IMR-90 (cell line): ENCODE data around the gene HLA-DPA1. TPM values are rescaled to one million over a fixed set of nuclear protein-coding genes. Genes with fewer than 3 reads are reported as not detected.

Source experiments
- ATAC-seq: fragments of 200-7000 bp; cut with Tn5 transposase; 2 replicates; pipeline ENCODE4 v1.9.1; 2020; ENCODE audit warnings: low read depth, mild to moderate bottlenecking, moderate library complexity
- BruUV-seq: library from RNA; stranded (reverse); fragments of 400-500 nt; replicated peaks from 2 replicates; lab custom pipeline; 2021; lab: Mats Ljungman, UMichigan
- CTCF ChIA-PET: fragments of 300-600 bp; formaldehyde crosslinking; extraction: SDS; loops from one replicate; lab custom pipeline; 2021; ENCODE audit warnings: antibody characterized with exemption; lab: Yijun Ruan, JAX
- POLR2A ChIA-PET: fragments of 300-600 bp; sonication (Branson Sonifier 250); formaldehyde crosslinking; loops from one replicate; lab custom pipeline; 2022; ENCODE audit warnings: antibody characterized with exemption; ENCODE audit not compliant: unreplicated experiment; lab: Charles Lee
- DNase-seq: peaks from one replicate; pipeline ENCODE4 v3.0.0; 2013
- H2AFZ ChIP-seq: replicated peaks from 2 replicates; pipeline ENCODE3; 2013; ENCODE audit warnings: low read length, mild to moderate bottlenecking; ENCODE audit not compliant: poor library complexity
- H2AK5ac ChIP-seq: 2 replicates; pipeline ENCODE4 v1.6.1; 2013; ENCODE audit warnings: low read depth, low read length, inconsistent platforms
- H2AK9ac ChIP-seq: replicated peaks from 2 replicates; pipeline ENCODE3; 2013; ENCODE audit warnings: mild to moderate bottlenecking, low read depth, low read length, moderate library complexity; ENCODE audit not compliant: poor library complexity
- H2BK120ac ChIP-seq: 2 replicates; pipeline ENCODE4 v1.6.1; 2013; ENCODE audit warnings: low read depth, low read length, inconsistent platforms
- H2BK15ac ChIP-seq: 3 replicates; pipeline ENCODE4 v1.6.1; 2013; ENCODE audit warnings: low read depth, low read length, inconsistent platforms
- H2BK20ac ChIP-seq: 2 replicates; pipeline ENCODE4 v1.6.1; 2013; ENCODE audit warnings: low read depth, mild to moderate bottlenecking, inconsistent platforms, low read length, moderate library complexity
- H2BK5ac ChIP-seq: 2 replicates; pipeline ENCODE4 v1.6.1; 2013; ENCODE audit warnings: mild to moderate bottlenecking, low read depth, low read length, inconsistent platforms; ENCODE audit not compliant: poor library complexity, severe bottlenecking
- H3K14ac ChIP-seq: replicated peaks from 2 replicates; pipeline ENCODE4 v1.6.1; 2013; ENCODE audit warnings: low read depth, low read length, inconsistent platforms
- H3K18ac ChIP-seq: 2 replicates; pipeline ENCODE4 v1.6.1; 2013; ENCODE audit warnings: low read depth, low read length, control low read depth
- H3K23ac ChIP-seq: 2 replicates; pipeline ENCODE4 v1.6.1; 2013; ENCODE audit warnings: low read depth, low read length, inconsistent platforms
- H3K27ac ChIP-seq: 2 replicates; pipeline ENCODE4 v1.5.1; 2013; ENCODE audit warnings: mild to moderate bottlenecking, control low read depth, low read length; ENCODE audit not compliant: insufficient read depth
- H3K27me3 ChIP-seq: 2 replicates; pipeline ENCODE4 v1.6.1; 2013; ENCODE audit warnings: low read length; ENCODE audit not compliant: control insufficient read depth, insufficient read depth
- H3K36me3 ChIP-seq: 2 replicates; pipeline ENCODE4 v1.6.1; 2013; ENCODE audit warnings: low read length, mixed read lengths; ENCODE audit not compliant: control insufficient read depth, insufficient read depth
- H3K4ac ChIP-seq: 2 replicates; pipeline ENCODE4 v1.6.1; 2013; ENCODE audit warnings: low read depth, low read length, inconsistent platforms
- H3K4me1 ChIP-seq: 2 replicates; pipeline ENCODE4 v1.6.1; 2013; ENCODE audit warnings: low read length, mixed read lengths; ENCODE audit not compliant: control insufficient read depth, insufficient read depth
- H3K4me2 ChIP-seq: 2 replicates; pipeline ENCODE4 v1.6.1; 2013; ENCODE audit warnings: low read depth, mild to moderate bottlenecking, control low read depth, low read length, moderate library complexity
- H3K4me3 ChIP-seq: 2 replicates; pipeline ENCODE4 v1.5.1; 2013; ENCODE audit warnings: low read depth, mild to moderate bottlenecking, control low read depth, low read length, moderate library complexity; ENCODE audit not compliant: insufficient read depth
- H3K56ac ChIP-seq: 2 replicates; pipeline ENCODE4 v1.6.1; 2013; ENCODE audit warnings: low read length, inconsistent platforms; ENCODE audit not compliant: insufficient read depth; ENCODE audit errors: extremely low read depth
- H3K79me1 ChIP-seq, 2 experiments: 2 replicates each; pipeline ENCODE4 v1.6.1; 2013; ENCODE audit warnings: low read length in 2 of 2, inconsistent platforms in 1 of 2, low read depth in 1 of 2
- H3K9ac ChIP-seq: 2 replicates; pipeline ENCODE4 v1.6.1; 2013; ENCODE audit warnings: low read depth, low read length, control low read depth
- H3K9me1 ChIP-seq: 2 replicates; pipeline ENCODE4 v1.6.1; 2013; ENCODE audit warnings: low read length, inconsistent platforms; ENCODE audit not compliant: insufficient read depth
- H3K9me3 ChIP-seq: 2 replicates; pipeline ENCODE4 v1.6.1; 2013; ENCODE audit warnings: low read length; ENCODE audit not compliant: control insufficient read depth, insufficient read depth
- H4K20me1 ChIP-seq: 2 replicates; pipeline ENCODE4 v1.6.1; 2013; ENCODE audit warnings: low read length, inconsistent platforms; ENCODE audit not compliant: insufficient read depth
- H4K5ac ChIP-seq: 2 replicates; pipeline ENCODE4 v1.6.1; 2013; ENCODE audit warnings: mild to moderate bottlenecking, low read depth, low read length, control low read depth
- H4K8ac ChIP-seq, 2 experiments: 2 replicates each; pipeline ENCODE4 v1.6.1; 2013; ENCODE audit warnings: low read depth in 2 of 2, low read length in 2 of 2, control low read depth in 1 of 2, inconsistent platforms in 1 of 2
- H4K91ac ChIP-seq: 2 replicates; pipeline ENCODE4 v1.6.1; 2013; ENCODE audit warnings: low read depth, low read length, inconsistent platforms; ENCODE audit not compliant: insufficient read depth
- BHLHE40 ChIP-seq: fragments of 150-350 bp; IDR thresholded peaks from 2 replicates; pipeline ENCODE4 v1.6.1; 2016; ENCODE audit warnings: mild to moderate bottlenecking, low read depth, low read length
- CEBPB ChIP-seq: IDR thresholded peaks from 2 replicates; pipeline ENCODE4 v1.6.1; 2012; ENCODE audit warnings: low read depth, low read length, improper control_type of control experiment
- CHD1 ChIP-seq: IDR thresholded peaks from 2 replicates; pipeline ENCODE4 v1.6.1; 2012; ENCODE audit warnings: low read depth, low read length, improper control_type of control experiment
- CTCF ChIP-seq: conservative IDR thresholded peaks from 2 replicates; pipeline ENCODE4 v1.5.1; 2012; ENCODE audit warnings: mild to moderate bottlenecking, low read depth, low read length, improper control_type of control experiment
- ELK1 ChIP-seq: fragments of 150-350 bp; IDR thresholded peaks from 2 replicates; pipeline ENCODE4 v1.6.1; 2016; ENCODE audit warnings: low read depth, mild to moderate bottlenecking, low read length, moderate library complexity, borderline replicate concordance
- FOS ChIP-seq: fragments of 150-350 bp; IDR thresholded peaks from 2 replicates; pipeline ENCODE4 v1.6.1; 2016; ENCODE audit warnings: low read depth, low read length
- MAFK ChIP-seq: IDR thresholded peaks from 2 replicates; pipeline ENCODE4 v1.6.1; 2012; ENCODE audit warnings: low read depth, low read length, improper control_type of control experiment
- MAZ ChIP-seq: IDR thresholded peaks from 2 replicates; pipeline ENCODE4 v1.6.1; 2012; ENCODE audit warnings: low read depth, mild to moderate bottlenecking, low read length, improper control_type of control experiment, moderate library complexity, borderline replicate concordance
- MXI1 ChIP-seq: IDR thresholded peaks from 2 replicates; pipeline ENCODE4 v1.6.1; 2012; ENCODE audit warnings: low read depth, mild to moderate bottlenecking, low read length, moderate library complexity, borderline replicate concordance
- NFE2L2 ChIP-seq: fragments of 150-350 bp; IDR thresholded peaks from 2 replicates; pipeline ENCODE4 v1.6.1; 2016; ENCODE audit warnings: low read depth, mild to moderate bottlenecking, low read length
- POLR2A ChIP-seq: IDR thresholded peaks from 2 replicates; pipeline ENCODE4 v1.6.1; 2012; ENCODE audit warnings: mild to moderate bottlenecking, low read depth, low read length
- RAD21 ChIP-seq: IDR thresholded peaks from 2 replicates; pipeline ENCODE4 v1.6.1; 2012; ENCODE audit warnings: low read length, improper control_type of control experiment
- RCOR1 ChIP-seq: IDR thresholded peaks from 2 replicates; pipeline ENCODE4 v1.6.1; 2012; ENCODE audit warnings: mild to moderate bottlenecking, low read length, improper control_type of control experiment; ENCODE audit not compliant: insufficient replicate concordance
- RFX5 ChIP-seq: IDR thresholded peaks from 2 replicates; pipeline ENCODE4 v1.8.0; 2012; ENCODE audit warnings: low read depth, mild to moderate bottlenecking, low read length, moderate library complexity
- SMC3 ChIP-seq: fragments of 150-350 bp; IDR thresholded peaks from 2 replicates; pipeline ENCODE4 v1.6.1; 2016; ENCODE audit warnings: low read depth, mild to moderate bottlenecking, antibody characterized with exemption, low read length, moderate library complexity
- USF2 ChIP-seq: fragments of 150-350 bp; IDR thresholded peaks from 2 replicates; pipeline ENCODE4 v1.6.1; 2017; ENCODE audit warnings: mild to moderate bottlenecking, antibody characterized with exemption, low read length, low read depth
- WGBS, 2 experiments: methylation state at CpG; one replicate each; pipeline versions ENCODE4 v1.1.5 to v1.1.7; 2013; ENCODE audit warnings: missing lambda C conversion rate in 2 of 2; ENCODE audit not compliant: insufficient read length in 1 of 2; ENCODE audit errors: extremely low coverage in 2 of 2; 5-methylcytosine and 5-hydroxymethylcytosine counted together
- dilution Hi-C: fragments of 300-500 bp; cut with HindIII; formaldehyde crosslinking; loops from one replicate; pipeline ENCODE4 v1.14.3; 2018; ENCODE audit warnings: low sequenced_read_pairs; ENCODE audit not compliant: unreplicated experiment
- in situ Hi-C: fragments of 300-500 bp; cut with MboI; formaldehyde crosslinking; loops from 3 replicates; pipeline ENCODE4 v1.14.3; 2019; ENCODE audit warnings: low sequenced_read_pairs, inconsistent platforms, mixed read lengths
- intact Hi-C: fragments of 100-400 bp; cut with micrococcal nuclease; formaldehyde crosslinking; loops from 2 replicates; pipeline ENCODE4 v1.10.0; 2022
- polyA plus RNA-seq, 3 experiments: library from polyadenylated mRNA; depleted of rRNA; stranded (reverse); fragments of >200 nt; gene quantifications; 2 replicates each; pipeline ENCODE4 v1.2.3, GENCODE V29; 2012; ENCODE audit warnings: low replicate concordance in 1 of 3
- total RNA-seq: library from RNA; depleted of rRNA; stranded (reverse); fragments of >200 nt; gene quantifications from 2 replicates; pipeline ENCODE4 v1.2.3, GENCODE V29; 2012

HLA-DPA1 gene
- total and polyA plus RNA-seq, 2 of the 4 experiments (the other 2 are of a cell fraction), result not detected

- Histone ChIP-seq H4K91ac (no peak overlapping the region), H3K4ac (no peak overlapping the region), H2BK5ac (no peak overlapping the region), H3K4me2 (no peak overlapping the region), H3K56ac (no peak overlapping the region), H3K36me3 (no peaks in the 10 kb centered on the region), H3K9me3 (no peaks in the 10 kb centered on the region), H2AK9ac (no peak overlapping the region), H2BK15ac (no peak overlapping the region), H4K8ac (no peak overlapping the region), H2BK120ac (no peak overlapping the region), H3K23ac (no peak overlapping the region), H4K20me1 (no peaks in the 10 kb centered on the region), H3K4me3 (no peak overlapping the region), H4K5ac (no peak overlapping the region), H3K4me1 (no peaks in the 10 kb centered on the region), H2AFZ (no peak overlapping the region), H3K14ac (no peak overlapping the region), H3K79me1 (no peaks in the 10 kb centered on the region), H3K27me3 (peaks cover 9% of the 10 kb centered on the region), H3K18ac (no peak overlapping the region), H3K9ac (no peak overlapping the region), H2BK20ac (no peak overlapping the region), H2AK5ac (no peak overlapping the region), H3K27ac (no peak overlapping the region), H3K9me1 (no peaks in the 10 kb centered on the region)
- dilution Hi-C loops, result no loop called here
- ATAC-seq, result no peak
- WGBS, 2 experiments, result no CpG with 5 or more reads among the region's 1 CpG
- POLR2A ChIA-PET, result no interaction called here
- no peak for DNase-seq
- intact Hi-C loops, result no loop called here
- TF ChIP-seq ELK1, result no peak
- TF ChIP-seq BHLHE40, result no peak
- TF ChIP-seq POLR2A, result no peak
- TF ChIP-seq RCOR1, result no peak
- no peak for TF ChIP-seq NFE2L2
- no peak for TF ChIP-seq MAZ
- no peak for TF ChIP-seq FOS
- no peak for TF ChIP-seq RAD21
- no peak for TF ChIP-seq MAFK
- TF ChIP-seq RFX5, result no peak
- no peak for TF ChIP-seq SMC3
- TF ChIP-seq USF2, result no peak
- no peak for TF ChIP-seq MXI1
- no peak for TF ChIP-seq CEBPB
- no peak for TF ChIP-seq CHD1
- no peak for TF ChIP-seq CTCF
- in situ Hi-C loops, result no loop called here
- no TSS peak for BruUV-seq
- CTCF ChIA-PET, result interaction anchor here (0.6 kb wide), 1 partner anchor 16 kb away, joined by 6 read pairs; no protein-coding TSS in a partner anchor
Measured at GRCh38 chr6:33036535-33036934, 36.9 kb downstream of the HLA-DPA1 start.
